ENCODE data around the gene ERBB4.
"Not testable (repeated sequence)": the region's sequence is repeated elsewhere in the genome, so short reads cannot be mapped to it uniquely, and the experiment has no call there.

ERBB4 gene

DNA sequence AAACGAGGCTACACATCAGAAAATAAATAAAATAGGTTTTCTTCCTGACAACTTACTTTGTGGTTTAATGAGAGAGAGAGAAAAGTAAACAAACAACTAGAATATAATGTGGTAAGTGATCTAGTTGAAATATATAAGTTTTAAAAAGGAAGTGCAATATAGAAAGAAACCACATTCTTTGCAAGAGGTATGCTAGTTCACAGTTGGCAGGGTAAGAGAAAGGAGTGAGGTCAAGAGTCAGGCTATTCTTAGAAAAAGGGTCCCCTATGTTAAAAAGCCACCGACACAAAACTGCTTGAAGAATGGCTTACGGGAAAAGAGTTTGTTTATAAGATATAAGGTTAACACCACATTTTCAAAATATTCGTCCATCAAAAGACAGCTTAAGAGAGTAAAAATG lies 462.1 kb downstream of the ERBB4 start:
- no peak for DNase-seq (ENCODE audit: low spot score)

DNA sequence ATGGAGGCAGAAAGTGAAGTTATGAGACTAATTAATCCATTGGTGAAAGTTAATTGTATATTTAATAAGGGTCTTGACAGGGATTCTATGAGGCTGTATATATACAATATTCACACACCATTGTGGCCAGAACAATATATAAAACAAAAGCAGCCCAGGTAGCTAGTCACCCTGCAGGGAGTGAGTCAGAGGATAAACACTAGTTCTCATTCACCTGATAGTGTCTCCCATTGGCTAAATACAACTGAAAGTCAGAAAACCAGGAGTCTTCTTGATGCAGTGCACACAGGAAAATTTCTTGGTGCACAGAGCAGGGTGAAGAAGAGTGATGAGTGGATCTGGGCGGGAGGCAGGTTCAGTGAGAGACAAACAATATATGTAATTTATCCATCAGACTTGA lies 465.2 kb downstream of the ERBB4 start:
- no peak for DNase-seq (ENCODE audit: low spot score)

DNA sequence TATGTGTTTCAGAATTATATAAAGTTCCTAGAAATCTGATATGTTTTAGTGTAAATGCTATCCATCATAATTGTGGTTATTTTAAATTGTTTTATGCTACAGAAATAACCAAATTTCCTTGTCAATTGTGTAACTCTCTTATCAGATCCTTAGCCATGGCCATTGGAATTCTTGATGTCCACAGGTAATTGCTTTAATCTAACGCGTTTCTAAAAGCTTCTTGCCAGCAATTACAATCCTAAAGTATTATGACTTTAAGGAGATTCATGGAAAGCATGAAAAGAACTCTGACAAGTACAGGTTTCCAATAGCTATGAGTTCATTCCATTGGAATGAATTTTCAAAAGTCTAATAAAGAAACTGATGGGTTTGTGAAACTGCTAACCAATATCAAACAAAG lies 472.1 kb downstream of the ERBB4 start:
- no peak for DNase-seq (ENCODE audit: low spot score)

DNA sequence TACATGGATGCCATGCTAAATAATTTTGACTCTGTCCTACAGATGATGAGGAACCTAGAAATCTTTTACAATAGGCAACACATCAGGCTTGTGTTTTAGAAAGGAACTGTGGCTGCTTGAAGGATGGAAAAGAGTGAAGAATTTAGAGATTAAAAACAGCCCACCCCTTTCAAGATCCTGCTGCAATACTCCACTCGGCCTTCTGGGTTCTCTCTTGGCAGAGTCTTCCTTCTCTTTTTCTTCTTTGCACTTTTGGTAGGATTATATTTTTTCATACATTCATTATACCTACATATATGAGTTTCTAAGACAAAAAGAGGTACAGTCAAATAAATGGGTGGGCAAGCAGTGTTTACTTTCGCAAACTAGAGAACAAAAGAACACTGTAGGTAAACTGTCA lies 474.3 kb downstream of the ERBB4 start:
- no peak for DNase-seq (ENCODE audit: low spot score)

DNA sequence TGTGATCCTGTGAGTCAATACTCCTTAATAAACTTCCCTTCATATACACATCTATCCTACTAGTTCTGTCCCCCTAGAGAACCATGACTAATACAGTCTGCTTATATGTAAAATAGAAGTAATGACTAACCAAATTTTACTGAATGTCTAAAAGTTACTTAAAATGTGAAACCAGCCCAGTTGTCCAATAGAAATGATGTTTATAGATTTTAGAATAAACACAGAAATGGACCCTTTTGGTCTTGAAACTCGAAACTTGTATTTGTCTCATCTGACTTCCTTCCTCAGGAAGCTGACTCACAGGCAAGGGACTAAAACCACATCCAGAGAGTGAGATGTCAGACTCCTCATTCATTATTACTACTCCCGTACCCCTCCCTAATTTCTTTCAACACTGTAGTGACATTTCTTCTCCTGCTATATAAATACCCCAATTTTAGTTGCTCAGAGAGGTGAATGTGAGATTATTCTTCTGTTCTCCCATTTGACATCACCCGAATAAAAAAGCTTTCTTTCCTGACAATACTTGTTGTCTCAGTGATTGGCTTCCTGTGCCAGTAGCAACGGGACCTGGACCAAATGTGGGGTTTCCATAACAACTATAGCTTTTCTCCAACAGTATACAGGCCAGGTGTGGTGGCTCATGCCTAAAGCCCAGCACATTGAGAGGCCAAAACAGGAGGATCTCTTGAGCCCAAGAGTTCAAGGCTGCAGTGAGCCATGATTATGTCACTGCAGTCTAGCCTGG lies 486.0 kb downstream of the ERBB4 start:
- no peak for DNase-seq (ENCODE audit: low spot score)

DNA sequence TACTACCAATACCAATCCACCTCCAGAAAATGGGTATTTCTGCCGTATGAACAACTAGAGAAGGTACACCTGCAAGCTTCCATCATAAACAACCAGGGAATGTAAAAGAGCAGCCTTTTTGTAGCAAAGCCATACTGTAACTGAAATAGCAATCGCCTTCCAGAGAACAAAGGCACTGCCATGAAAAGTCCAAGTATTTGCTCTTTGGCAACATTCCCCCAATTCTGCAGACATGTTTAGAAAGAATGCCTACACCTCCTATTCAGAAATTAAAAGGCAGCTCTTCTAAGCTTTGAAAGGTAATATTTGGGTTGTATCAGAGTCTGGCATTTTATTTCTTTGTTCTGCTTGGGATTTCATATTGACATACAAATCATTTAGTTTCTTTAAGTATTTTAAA lies 487.7 kb downstream of the ERBB4 start:
- DNase-seq (ENCODE audit: low spot score), result no peak

DNA sequence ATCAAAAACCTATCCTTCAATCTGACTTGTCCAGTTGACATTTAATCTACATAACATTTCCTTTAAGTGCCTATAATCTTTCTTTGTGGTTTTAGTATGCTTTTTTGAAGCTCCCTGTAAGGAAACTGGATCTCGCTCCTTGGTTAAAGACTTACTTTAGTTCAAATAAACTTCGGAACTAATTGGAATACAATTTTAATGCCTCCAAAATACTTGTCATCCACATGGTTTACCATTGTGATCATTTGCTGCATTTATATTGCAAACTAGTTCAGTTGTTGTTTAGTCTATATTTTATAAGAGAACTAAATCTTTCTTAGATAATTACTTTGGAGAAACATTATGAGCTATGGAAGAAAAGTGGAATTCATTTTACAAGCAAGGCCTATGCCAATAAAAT lies 496.0 kb downstream of the ERBB4 start:
- DNase-seq (ENCODE audit: low spot score), result no peak

DNA sequence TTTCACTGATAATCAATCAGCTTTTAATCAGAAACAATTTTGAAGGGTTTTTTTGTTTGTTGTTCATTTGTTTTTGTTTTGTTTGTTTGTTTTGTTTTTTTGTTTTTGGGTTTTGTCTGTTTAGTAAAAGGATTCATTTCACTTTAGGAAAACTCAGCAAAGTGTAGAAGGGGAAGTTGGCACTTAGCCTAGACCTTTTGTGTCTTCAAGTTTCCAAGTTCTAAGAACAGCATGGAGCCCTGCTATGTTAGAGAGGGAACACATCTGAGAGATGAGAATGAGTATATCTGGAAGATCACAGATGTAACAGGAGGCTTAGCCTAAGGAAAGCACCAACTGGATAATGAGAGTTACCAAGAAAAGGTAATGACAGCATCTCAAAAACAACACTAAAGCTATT lies 501.5 kb downstream of the ERBB4 start:
- no peak for DNase-seq (ENCODE audit: low spot score)

DNA sequence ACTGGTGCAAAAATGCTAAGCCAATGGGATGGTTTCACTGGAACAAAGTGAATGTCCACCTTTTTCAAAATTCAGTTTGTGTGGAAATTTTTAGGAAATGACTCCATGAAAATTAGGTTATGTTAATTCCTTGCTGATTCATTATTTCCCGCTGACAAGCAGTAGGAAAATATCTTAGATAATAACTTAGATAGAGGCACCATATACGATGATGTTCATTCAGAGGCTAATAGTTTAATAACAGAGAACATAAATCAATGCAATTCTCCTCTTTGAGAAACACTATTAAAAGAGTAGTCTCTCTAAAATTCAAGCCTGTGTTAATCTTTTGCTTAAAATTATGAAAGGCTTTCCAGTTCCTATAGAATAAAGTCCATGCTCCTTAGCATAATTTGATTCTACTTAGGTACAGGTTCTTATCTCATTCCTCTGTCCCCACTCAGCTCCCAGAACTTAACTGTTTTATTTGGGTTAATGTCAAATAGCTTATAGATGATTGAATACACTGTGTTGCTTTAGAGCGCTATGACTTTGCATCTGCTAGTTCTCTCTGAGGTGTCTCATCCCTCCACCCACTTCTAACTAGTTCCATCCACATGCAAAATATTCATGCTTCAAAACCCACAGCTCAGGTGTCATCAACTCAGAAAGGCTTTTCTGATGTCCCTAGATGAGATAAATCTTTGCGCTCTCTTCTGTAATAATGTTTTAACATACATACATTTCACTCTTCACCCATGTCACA lies 503.6 kb downstream of the ERBB4 start:
- no peak for DNase-seq (ENCODE audit: low spot score)

DNA sequence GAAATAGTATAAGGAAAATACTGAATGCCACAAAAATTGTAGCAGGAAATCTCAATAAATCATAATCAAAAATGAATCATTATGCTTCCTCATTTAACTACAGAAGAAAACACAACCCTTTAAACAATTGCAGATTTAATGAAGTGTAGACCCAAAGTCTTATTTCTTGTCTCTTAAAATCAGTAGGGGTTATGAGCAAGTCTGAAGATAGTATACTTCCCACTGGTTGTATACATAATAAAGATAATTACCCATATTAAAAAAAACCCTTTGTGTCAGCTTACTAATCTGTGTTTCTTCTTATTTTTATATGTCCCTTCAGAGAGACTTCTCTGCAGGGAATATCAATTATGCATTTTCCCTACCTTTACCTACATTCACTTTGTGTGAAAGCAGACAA lies 504.7 kb downstream of the ERBB4 start:
- DNase-seq (ENCODE audit: low spot score), result no peak

DNA sequence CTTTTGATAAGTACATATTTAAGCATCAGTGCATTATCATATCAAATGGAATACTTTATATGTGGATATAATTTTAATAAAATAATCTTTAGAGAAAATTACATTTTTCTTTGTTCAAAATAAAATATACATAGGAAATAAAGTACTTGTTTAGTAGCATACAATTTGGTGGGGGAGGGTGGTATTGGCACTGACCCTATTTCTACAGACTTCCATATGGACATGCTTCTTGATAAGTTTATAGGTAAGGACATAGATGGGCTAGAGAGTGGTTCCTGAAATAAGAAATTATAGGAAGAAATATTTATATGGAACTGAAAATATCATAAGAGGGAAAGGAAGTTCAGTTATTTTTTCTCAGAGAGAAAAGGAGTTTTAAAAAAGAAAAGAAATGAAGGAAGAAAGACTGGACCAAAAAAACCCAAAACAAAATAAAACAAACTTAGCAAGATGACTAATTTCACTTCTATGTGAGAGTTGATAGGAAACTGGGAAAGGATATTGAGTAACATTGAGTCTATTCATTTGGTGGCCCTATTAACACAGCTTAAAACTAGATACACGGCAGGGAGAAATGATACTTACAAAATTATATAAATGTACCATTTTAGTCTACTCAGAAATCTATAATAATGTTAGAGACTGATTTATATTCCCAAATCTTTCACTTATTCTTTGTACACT lies 505.9 kb downstream of the ERBB4 start:
- no peak for DNase-seq (ENCODE audit: low spot score)

DNA sequence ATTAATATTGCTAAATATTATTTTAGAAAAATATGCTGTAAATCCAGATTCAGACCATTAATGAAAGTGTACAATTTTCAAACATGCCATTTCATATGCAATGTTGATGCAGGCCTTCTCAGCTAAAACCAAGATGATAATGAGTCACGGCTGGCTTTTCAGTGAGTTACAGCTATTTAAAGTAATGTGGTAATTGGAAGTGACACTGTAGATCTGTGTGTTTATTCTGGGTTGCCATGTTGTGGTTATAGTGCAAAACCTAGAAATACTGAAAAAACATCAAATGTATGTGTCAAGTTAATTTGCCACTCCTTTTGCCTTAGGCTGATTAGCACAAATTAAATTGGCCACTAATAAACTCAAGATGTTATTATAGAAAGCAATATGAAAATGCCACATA lies 506.6 kb downstream of the ERBB4 start:
- DNase-seq (ENCODE audit: low spot score), result no peak

DNA sequence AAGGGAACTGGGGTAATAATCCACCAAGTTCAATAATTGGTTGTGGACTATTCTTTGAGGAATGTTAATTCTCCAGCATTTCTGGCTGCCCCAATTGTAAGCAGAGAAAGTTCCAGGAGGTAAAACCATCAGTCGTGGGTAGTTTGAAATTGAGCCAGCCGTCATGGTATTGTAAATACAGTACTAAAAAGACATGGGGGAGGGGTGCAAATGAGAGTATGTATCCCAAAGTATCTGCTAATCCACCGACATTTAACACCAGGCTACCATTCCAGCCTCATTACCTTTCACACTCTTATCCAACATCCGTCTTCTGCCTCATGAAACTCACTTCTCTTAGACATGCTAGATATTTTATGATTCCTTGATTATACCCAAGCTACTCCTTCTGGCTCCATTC lies 507.9 kb downstream of the ERBB4 start:
- DNase-seq (ENCODE audit: low spot score), result no peak

DNA sequence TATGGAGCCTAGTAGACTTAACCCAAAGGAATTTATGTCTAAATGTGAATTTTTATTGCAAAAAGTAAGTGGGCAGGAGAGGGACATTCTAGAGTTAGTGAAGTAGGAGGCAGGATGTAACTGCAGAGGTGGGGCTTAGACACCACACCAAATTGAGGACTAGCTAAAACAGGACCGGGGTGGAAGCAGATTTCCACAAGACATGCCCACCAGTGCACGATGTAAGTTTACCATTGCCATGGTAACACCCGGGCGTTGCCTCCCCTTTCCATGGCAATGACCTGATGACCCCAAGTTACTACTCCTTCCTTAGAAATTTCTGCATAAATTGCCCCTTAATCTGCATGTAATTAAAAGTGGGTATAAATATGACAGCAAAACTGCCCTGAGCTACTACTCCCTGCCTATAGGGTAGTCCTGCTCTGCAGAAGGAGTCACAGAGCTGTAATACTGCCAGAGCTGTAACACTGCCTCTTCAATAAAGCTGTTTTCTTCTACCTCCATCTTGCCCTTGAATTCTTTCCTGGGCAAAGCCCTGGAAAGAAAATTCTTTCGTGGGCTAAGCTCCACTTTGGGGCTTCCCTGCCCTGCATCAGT lies 509.7 kb downstream of the ERBB4 start:
- no peak for DNase-seq (ENCODE audit: low spot score)

DNA sequence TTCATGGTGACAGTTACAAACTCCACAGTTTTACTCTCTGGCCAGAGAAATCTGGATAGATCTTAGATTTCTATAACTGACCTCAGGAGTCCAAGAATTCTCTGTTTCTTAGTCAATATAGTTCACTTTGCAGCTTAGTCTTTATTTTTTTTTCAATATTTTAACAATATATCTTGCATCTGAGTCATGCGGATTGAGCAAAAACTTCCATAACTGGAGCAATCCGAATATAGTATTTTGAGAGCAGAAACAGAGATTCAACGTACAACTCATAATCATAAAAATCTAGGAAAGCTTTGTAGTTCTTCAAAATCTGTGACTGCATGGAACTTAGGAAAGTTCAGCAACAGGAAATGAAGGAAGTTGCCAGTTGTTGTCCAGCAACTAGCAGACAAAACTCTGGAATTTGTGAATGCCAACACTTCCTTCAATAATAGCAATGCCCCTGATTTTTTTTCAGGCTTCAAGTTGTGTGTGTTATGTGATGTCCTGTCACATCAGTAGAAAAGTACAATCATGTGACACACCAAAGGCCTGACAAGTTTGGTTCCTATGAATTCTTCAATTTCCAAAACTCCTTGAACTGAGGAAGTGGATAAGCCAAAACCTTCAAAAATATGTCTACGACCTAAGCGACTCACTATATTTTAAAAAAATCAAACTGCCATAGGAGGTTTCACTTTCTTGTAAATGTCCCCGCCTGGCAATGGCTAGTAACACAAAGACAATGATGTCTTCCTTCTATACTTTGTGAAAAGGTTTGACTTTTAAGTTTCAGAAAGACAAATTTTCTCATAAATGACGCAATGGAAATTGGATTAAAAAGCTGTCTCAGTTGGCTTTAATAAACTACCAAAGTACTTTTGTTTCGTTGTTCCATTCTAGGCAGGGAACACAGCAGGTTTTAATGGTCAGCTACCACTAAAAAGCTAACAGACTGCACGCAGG lies 510.6 kb downstream of the ERBB4 start:
- DNase-seq (ENCODE audit: low spot score), result no peak

DNA sequence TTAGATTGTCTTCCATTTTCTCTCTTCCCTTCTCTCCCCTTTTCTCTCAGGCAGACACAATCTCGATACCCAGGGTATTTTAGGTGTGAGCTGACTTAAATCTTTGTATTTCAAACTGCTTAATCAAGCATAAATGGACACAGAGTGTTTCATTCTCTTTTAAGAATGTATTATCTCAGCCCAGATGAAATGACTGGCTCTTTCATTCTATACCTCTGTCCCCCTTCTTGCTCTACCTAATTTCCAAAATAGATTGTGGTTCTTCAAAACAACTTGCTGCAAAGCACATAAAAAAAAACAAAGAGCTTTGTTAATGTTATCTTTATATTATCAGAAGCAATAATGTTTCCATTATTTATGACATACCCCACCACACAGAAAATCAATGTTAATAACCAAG lies 514.6 kb downstream of the ERBB4 start:
- no peak for DNase-seq (ENCODE audit: low spot score)

DNA sequence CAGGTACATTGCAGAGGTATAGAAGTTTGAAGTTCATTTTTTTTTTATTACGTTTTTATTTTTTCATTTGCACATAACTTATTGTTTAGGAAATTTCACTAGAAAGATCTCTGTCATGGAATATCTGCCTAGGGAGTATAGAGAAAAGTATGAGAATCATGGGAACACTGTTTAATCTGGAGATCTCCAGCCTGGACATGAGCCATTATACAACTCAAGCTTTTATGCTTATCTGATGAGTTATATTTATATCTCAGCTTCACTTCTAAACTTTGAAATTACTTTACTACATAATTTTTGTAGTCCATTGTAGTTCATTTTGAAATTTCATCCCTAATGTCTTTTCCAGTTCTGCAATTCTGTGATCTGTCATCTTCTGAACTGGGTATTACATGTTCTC lies 515.6 kb downstream of the ERBB4 start:
- no peak for DNase-seq (ENCODE audit: low spot score)

DNA sequence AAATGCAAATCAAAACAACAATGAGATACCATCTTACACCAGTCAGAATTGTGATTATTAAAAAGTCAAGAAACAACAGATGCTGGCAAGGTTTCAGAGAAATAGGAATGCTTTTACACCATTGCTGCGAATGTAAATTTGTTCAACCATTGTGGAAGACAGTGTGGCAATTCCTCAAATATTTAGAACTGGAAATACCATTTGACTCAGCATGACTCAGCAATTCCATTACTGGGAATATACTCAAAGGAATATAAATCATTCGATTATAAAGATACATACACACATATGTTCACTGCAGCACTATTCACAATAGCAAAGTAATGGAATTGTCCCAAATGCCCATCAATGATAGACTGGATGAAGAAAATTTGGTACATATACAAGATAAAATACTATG lies 516.7 kb downstream of the ERBB4 start:
- no peak for DNase-seq (ENCODE audit: low spot score)

DNA sequence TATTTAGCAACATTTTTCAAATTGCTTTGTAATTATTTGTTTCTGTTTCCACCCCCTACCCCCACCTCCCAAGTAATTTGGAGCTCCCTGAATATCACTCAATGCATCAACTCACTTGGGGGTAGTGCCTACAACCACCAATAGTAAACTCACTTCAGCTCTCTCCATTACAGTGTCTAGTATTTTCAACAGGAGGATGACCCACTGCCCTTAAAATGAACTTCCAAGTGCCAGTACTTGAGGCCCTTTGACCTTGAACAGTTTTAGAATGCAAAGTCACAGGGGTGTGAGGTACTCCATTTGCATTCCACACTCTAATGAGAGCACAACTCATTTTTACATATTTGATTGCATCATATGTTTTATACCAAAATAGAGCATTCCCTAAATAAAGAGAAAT lies 523.0 kb downstream of the ERBB4 start:
- DNase-seq (ENCODE audit: low spot score), result no peak

DNA sequence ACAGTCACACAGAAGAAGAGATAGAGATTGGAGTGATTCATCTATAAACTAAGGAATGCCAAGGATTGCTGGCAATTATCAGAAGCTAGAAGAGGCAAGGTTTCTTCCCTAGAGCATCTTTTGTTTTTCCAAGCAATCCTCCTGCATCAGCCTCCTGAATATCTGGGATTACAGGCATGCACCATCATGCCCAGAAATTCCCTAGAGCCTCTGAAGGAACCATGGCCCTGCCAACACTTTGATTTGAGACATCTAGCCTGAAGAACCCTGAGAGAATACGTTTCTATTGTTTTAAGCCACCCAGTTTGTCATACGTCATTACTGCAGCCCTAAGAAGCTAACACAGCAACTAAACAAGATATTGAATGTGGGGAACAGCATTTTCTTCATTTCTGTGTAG lies 525.0 kb downstream of the ERBB4 start:
- DNase-seq (ENCODE audit: low spot score), result no peak

DNA sequence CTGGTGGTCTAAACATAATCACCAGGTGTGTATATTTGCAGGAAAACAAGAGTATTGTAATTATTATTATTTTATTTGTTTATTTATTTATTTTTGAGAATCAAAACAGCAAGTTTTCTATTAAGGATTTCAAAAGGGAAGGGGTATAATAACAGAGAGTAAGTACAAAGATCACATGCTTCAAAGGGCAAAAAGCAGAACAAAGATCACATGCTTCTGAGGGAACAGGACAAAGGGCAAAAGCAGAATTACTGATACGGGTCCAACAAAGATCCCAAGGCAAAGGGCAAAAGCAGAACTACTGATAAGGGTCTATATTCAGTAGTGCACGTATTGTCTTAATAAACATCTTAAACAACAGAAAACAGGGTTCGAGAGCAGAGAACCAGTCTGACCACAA lies 528.3 kb downstream of the ERBB4 start:
- DNase-seq (ENCODE audit: low spot score), result not testable (repeated sequence)

DNA sequence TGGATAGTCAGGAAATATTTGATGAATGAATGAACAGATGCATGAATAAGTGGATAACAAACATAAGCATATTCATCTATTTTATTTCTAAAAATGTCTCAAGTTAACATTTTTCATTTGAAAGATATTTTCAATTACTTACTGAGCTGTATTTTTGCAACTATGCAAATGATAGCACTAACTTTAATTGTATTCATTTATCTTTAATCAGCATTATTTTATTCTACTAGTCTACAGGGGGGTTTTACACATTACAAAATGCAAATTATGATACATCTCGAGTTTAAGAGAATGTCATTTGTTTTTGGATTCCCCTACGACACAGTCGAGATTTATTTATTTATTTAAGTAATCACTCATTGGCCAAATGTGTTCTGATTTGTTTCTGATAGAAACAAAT lies 530.6 kb downstream of the ERBB4 start:
- DNase-seq (ENCODE audit: low spot score), result no peak
